ENCODE data around the gene APOBEC3C.
"Not testable (repeated sequence)": the region's sequence is repeated elsewhere in the genome, so short reads cannot be mapped to it uniquely, and the experiment has no call there.

Gene APOBEC3C

GRCh38 chr22:39003165-39003638, 10.9 kb upstream of the APOBEC3C start:
- no peaks in the 10 kb centered on the region for H3K36me3 ChIP-seq (ENCODE audit: insufficient read depth, low read length)
- H2AFZ ChIP-seq (ENCODE audit: low read length), result peak overlapping the region; percentile 44; the same call in 1 of the 2 replicates
- no peak overlapping the region for H3K9ac ChIP-seq (ENCODE audit: low read depth, low read length, poor library complexity, severe bottlenecking)
- no peaks in the 10 kb centered on the region for H4K20me1 ChIP-seq (ENCODE audit: insufficient read depth, low read length, poor library complexity, severe bottlenecking)
- no peak overlapping the region for H3K4me3 ChIP-seq (ENCODE audit: low read length, poor library complexity, severe bottlenecking)
- peaks cover 4% of the 10 kb centered on the region for H3K4me1 ChIP-seq (ENCODE audit: insufficient read depth, low read length, poor library complexity, severe bottlenecking)
- no peaks in the 10 kb centered on the region for H3K9me3 ChIP-seq (ENCODE audit: insufficient read depth, low read depth, low read length)
- H3K4me2 ChIP-seq (ENCODE audit: low read depth, low read length, poor library complexity, severe bottlenecking), result peak overlapping the region; percentile 10
- TF ChIP-seq CTCF (conservative IDR thresholded peaks at IDR 0.05; ENCODE audit: low read length), result peak; percentile 77
- TF ChIP-seq EZH2phosphoT487 (IDR thresholded peaks at IDR 0.05; ENCODE audit: borderline replicate concordance), result no peak
- no peaks in the 10 kb centered on the region for H3K79me2 ChIP-seq (ENCODE audit: insufficient read depth, low read length)
- no peaks in the 10 kb centered on the region for H3K9me2 ChIP-seq (replicated peaks; ENCODE audit: low read depth, low read length)
- H3K27me3 ChIP-seq (ENCODE audit: insufficient read depth, low read length, poor library complexity, severe bottlenecking), result no peaks in the 10 kb centered on the region
- H3F3A ChIP-seq (ENCODE audit: low read depth), result no peaks in the 10 kb centered on the region

- TF ChIP-seq CTCF (conservative IDR thresholded peaks at IDR 0.05; ENCODE audit: low read length) (no peak), EZH2phosphoT487 (IDR thresholded peaks at IDR 0.05; ENCODE audit: borderline replicate concordance) (no peak)
- Histone ChIP-seq H3K9ac (ENCODE audit: low read depth, low read length, poor library complexity, severe bottlenecking) (no peak overlapping the region), H3K36me3 (ENCODE audit: insufficient read depth, low read length) (no peaks in the 10 kb centered on the region), H3K9me2 (replicated peaks; ENCODE audit: low read depth, low read length) (no peaks in the 10 kb centered on the region), H3K4me3 (ENCODE audit: low read length, poor library complexity, severe bottlenecking) (no peak overlapping the region), H3K79me2 (ENCODE audit: insufficient read depth, low read length) (no peaks in the 10 kb centered on the region), H3K27me3 (ENCODE audit: insufficient read depth, low read length, poor library complexity, severe bottlenecking) (no peaks in the 10 kb centered on the region), H3K4me2 (ENCODE audit: low read depth, low read length, poor library complexity, severe bottlenecking) (no peak overlapping the region), H2AFZ (ENCODE audit: low read length) (no peak overlapping the region), H3K4me1 (ENCODE audit: insufficient read depth, low read length, poor library complexity, severe bottlenecking) (peaks cover 11% of the 10 kb centered on the region), H3K9me3 (ENCODE audit: insufficient read depth, low read depth, low read length) (no peaks in the 10 kb centered on the region), H3F3A (ENCODE audit: low read depth) (no peaks in the 10 kb centered on the region), H4K20me1 (ENCODE audit: insufficient read depth, low read length, poor library complexity, severe bottlenecking) (no peaks in the 10 kb centered on the region)
Observed at GRCh38 chr22:39007177-39007576, 6.9 kb upstream of the APOBEC3C start.

- H3K4me2 ChIP-seq (ENCODE audit: low read depth, low read length, poor library complexity, severe bottlenecking); H3K79me2 ChIP-seq (ENCODE audit: insufficient read depth, low read length); H3K4me3 ChIP-seq (ENCODE audit: low read length, poor library complexity, severe bottlenecking); H2AFZ ChIP-seq (ENCODE audit: low read length); H3K9ac ChIP-seq (ENCODE audit: low read depth, low read length, poor library complexity, severe bottlenecking); H4K20me1 ChIP-seq (ENCODE audit: insufficient read depth, low read length, poor library complexity, severe bottlenecking); H3F3A ChIP-seq (ENCODE audit: low read depth); H3K9me3 ChIP-seq (ENCODE audit: insufficient read depth, low read depth, low read length); H3K27me3 ChIP-seq (ENCODE audit: insufficient read depth, low read length, poor library complexity, severe bottlenecking); H3K9me2 ChIP-seq (replicated peaks; ENCODE audit: low read depth, low read length); H3K36me3 ChIP-seq (ENCODE audit: insufficient read depth, low read length): not testable (repeated sequence)
- H3K4me1 ChIP-seq (ENCODE audit: insufficient read depth, low read length, poor library complexity, severe bottlenecking), result peaks cover 20% of the 10 kb centered on the region
Observed at GRCh38 chr22:39008271-39008850, 5.7 kb upstream of the APOBEC3C start.

GRCh38 chr22:39010946-39011345, 3.1 kb upstream of the APOBEC3C start:
- no peaks in the 10 kb centered on the region for H3K9me2 ChIP-seq (replicated peaks; ENCODE audit: low read depth, low read length)
- H3K4me3 ChIP-seq (ENCODE audit: low read length, poor library complexity, severe bottlenecking), result no peak overlapping the region
- H3K4me2 ChIP-seq (ENCODE audit: low read depth, low read length, poor library complexity, severe bottlenecking), result no peak overlapping the region
- no peaks in the 10 kb centered on the region for H4K20me1 ChIP-seq (ENCODE audit: insufficient read depth, low read length, poor library complexity, severe bottlenecking)
- H3K9me3 ChIP-seq (ENCODE audit: insufficient read depth, low read depth, low read length), result no peaks in the 10 kb centered on the region
- H3K79me2 ChIP-seq (ENCODE audit: insufficient read depth, low read length), result peaks cover 16% of the 10 kb centered on the region
- no peaks in the 10 kb centered on the region for H3K36me3 ChIP-seq (ENCODE audit: insufficient read depth, low read length)
- no peaks in the 10 kb centered on the region for H3F3A ChIP-seq (ENCODE audit: low read depth)
- no peaks in the 10 kb centered on the region for H3K27me3 ChIP-seq (ENCODE audit: insufficient read depth, low read length, poor library complexity, severe bottlenecking)
- peak overlapping the region; percentile 36 for H3K9ac ChIP-seq (ENCODE audit: low read depth, low read length, poor library complexity, severe bottlenecking)
- H3K4me1 ChIP-seq (ENCODE audit: insufficient read depth, low read length, poor library complexity, severe bottlenecking), result peaks cover 29% of the 10 kb centered on the region
- TF ChIP-seq EZH2phosphoT487 (IDR thresholded peaks at IDR 0.05; ENCODE audit: borderline replicate concordance), result no peak
- TF ChIP-seq CTCF (conservative IDR thresholded peaks at IDR 0.05; ENCODE audit: low read length), result no peak
- peak overlapping the region; percentile 36; the same call in 1 of the 2 replicates for H2AFZ ChIP-seq (ENCODE audit: low read length)
